HCT116 (cell line): ENCODE data around the gene INTS2. TPM values are rescaled to one million over a fixed set of nuclear protein-coding genes. Genes with fewer than 3 reads are reported as not detected.
A peak's percentile ranks its signal among the peaks of the same experiment; 100 is the strongest.

Experiments
- ATAC-seq: fragments of 200-7000 bp; cut with Tn5 transposase; 2 replicates; pipeline ENCODE4 v1.9.1; 2020; ENCODE audit warnings: mild to moderate bottlenecking, moderate library complexity
- BruUV-seq: library from RNA; stranded (reverse); fragments of 400-500 nt; replicated peaks from 2 replicates; lab custom pipeline; 2021; lab: Mats Ljungman, UMichigan
- CTCF ChIA-PET: fragments of 300-600 bp; sonication (Branson Sonifier 250); formaldehyde crosslinking; loops from one replicate; lab custom pipeline; 2021; ENCODE audit warnings: antibody characterized with exemption; lab: Charles Lee
- POLR2A ChIA-PET: fragments of 300-600, 350-600 bp; sonication (Branson Sonifier 250); formaldehyde crosslinking; loops from one replicate; lab custom pipeline; 2021; ENCODE audit warnings: antibody characterized with exemption; lab: Charles Lee
- RAD21 ChIA-PET, 2 experiments: fragments of 300-600 bp; sonication (Branson Sonifier 250); formaldehyde crosslinking; loops; one replicate each; lab custom pipeline; 2023; ENCODE audit warnings: low total read pairs in 2 of 2; ENCODE audit not compliant: uncharacterized antibody in 2 of 2, unreplicated experiment in 2 of 2, low non-redundant PET in 1 of 2; lab: Charles Lee
- DNase-seq: peaks from one replicate; pipeline ENCODE4 v3.0.0-alpha.2; 2010; ENCODE audit warnings: low read depth, low spot score
- H2AFZ ChIP-seq: fragments of 200-600 bp; shearing (Covaris generic), sonication (generic); 2 replicates; pipeline ENCODE4 v1.6.1; 2017; ENCODE audit warnings: low read depth, mixed run types, mixed read lengths, antibody characterized with exemption, low read length; ENCODE audit not compliant: poor library complexity, severe bottlenecking
- H3K27ac ChIP-seq: 2 replicates; pipeline ENCODE4 v1.5.1; 2012; ENCODE audit warnings: low read depth, low read length
- H3K27me3 ChIP-seq: fragments of 200-600 bp; sonication (generic); 2 replicates; pipeline ENCODE4 v1.6.1; 2016; ENCODE audit warnings: mixed run types, low read length, mixed read lengths; ENCODE audit not compliant: insufficient read depth
- H3K36me3 ChIP-seq, 2 experiments: fragments of 200-500 bp in 1 of 2; fragments of 200-600 bp in 1 of 2; sonication (Bioruptor generic) in 1 of 2; sonication (generic) in 1 of 2; 2 replicates each; pipeline versions ENCODE4 v1.5.1 to v1.6.1; 2014 to 2016; ENCODE audit warnings: low read length in 2 of 2, inconsistent platforms in 1 of 2, mixed read lengths in 1 of 2, mixed run types in 1 of 2; ENCODE audit not compliant: insufficient read depth in 2 of 2, control insufficient read depth in 1 of 2
- H3K4me1 ChIP-seq, 2 experiments: fragments of 200-600 bp in 1 of 2; sonication (generic) in 1 of 2; 2 replicates each; pipeline versions ENCODE4 v1.5.1 to v1.6.1; 2012 to 2017; ENCODE audit warnings: low read length in 2 of 2, inconsistent platforms in 1 of 2, mild to moderate bottlenecking in 1 of 2, mixed read lengths in 1 of 2, mixed run types in 1 of 2, moderate library complexity in 1 of 2; ENCODE audit not compliant: insufficient read depth in 2 of 2, control insufficient read depth in 1 of 2
- H3K4me2 ChIP-seq: fragments of 200-600 bp; sonication (generic); 2 replicates; pipeline ENCODE4 v1.6.1; 2017; ENCODE audit warnings: mixed run types, low read length, mixed read lengths
- H3K4me3 ChIP-seq, 2 experiments: fragments of 200-600 bp in 1 of 2; sonication (generic) in 1 of 2; replicated peaks in 1 of 2; 2 replicates each; pipeline ENCODE4 v1.5.1; 2011 to 2016; ENCODE audit warnings: low read length in 2 of 2, control low read depth in 1 of 2, low read depth in 1 of 2, mild to moderate bottlenecking in 1 of 2, mixed read lengths in 1 of 2, mixed run types in 1 of 2
- H3K79me2 ChIP-seq: fragments of 200-600 bp; sonication (generic); 2 replicates; pipeline ENCODE4 v1.6.1; 2017; ENCODE audit warnings: mild to moderate bottlenecking, mixed run types, low read length, moderate library complexity, mixed read lengths; ENCODE audit not compliant: insufficient read depth
- H3K9ac ChIP-seq: fragments of 200-600 bp; sonication (generic); 2 replicates; pipeline ENCODE4 v1.6.1; 2016; ENCODE audit warnings: low read length, mixed read lengths
- H3K9me2 ChIP-seq: fragments of 200-600 bp; sonication (generic), shearing (Covaris generic); 2 replicates; pipeline ENCODE4 v1.6.1; 2017; ENCODE audit warnings: mixed run types, mild to moderate bottlenecking, moderate library complexity; ENCODE audit not compliant: insufficient read depth
- H3K9me3 ChIP-seq, 2 experiments: fragments of 200-500 bp in 1 of 2; fragments of 200-600 bp in 1 of 2; sonication (Bioruptor generic) in 1 of 2; sonication (generic) in 1 of 2; 2 replicates each; pipeline ENCODE4 v1.6.1; 2014 to 2017; ENCODE audit warnings: low read length in 2 of 2, mixed read lengths in 2 of 2, inconsistent platforms in 1 of 2, low read depth in 1 of 2, mild to moderate bottlenecking in 1 of 2, mixed run types in 1 of 2, moderate library complexity in 1 of 2; ENCODE audit not compliant: control insufficient read depth in 1 of 2, insufficient read depth in 1 of 2
- H4K20me1 ChIP-seq: fragments of 200-600 bp; sonication (generic), shearing (Covaris generic); 2 replicates; pipeline ENCODE4 v1.6.1; 2017; ENCODE audit warnings: mixed run types, mild to moderate bottlenecking, moderate library complexity; ENCODE audit not compliant: insufficient read depth
- CEBPB ChIP-seq: IDR thresholded peaks from 2 replicates; pipeline ENCODE4 v1.6.1; 2012; ENCODE audit warnings: low read depth
- EGR1 ChIP-seq: IDR thresholded peaks from 2 replicates; pipeline ENCODE4 v1.6.1; 2012; ENCODE audit warnings: low read depth
- EZH2phosphoT487 ChIP-seq: fragments of 200-600 bp; IDR thresholded peaks from 2 replicates; pipeline ENCODE4 v1.6.1; 2018; ENCODE audit warnings: antibody characterized with exemption, borderline replicate concordance
- FOSL1 ChIP-seq: IDR thresholded peaks from 2 replicates; pipeline ENCODE4 v1.6.1; 2012; ENCODE audit warnings: low read depth
- POLR2AphosphoS5 ChIP-seq: IDR thresholded peaks from 2 replicates; pipeline ENCODE4 v1.6.1; 2011; ENCODE audit warnings: mild to moderate bottlenecking, low read depth, low read length, moderate library complexity
- RAD21 ChIP-seq: IDR thresholded peaks from 2 replicates; pipeline ENCODE4 v1.6.1; 2012; ENCODE audit warnings: low read depth, mild to moderate bottlenecking
- SIN3A ChIP-seq: IDR thresholded peaks from 2 replicates; pipeline ENCODE4 v1.6.1; 2012; ENCODE audit warnings: low read depth
- SRF ChIP-seq: IDR thresholded peaks from 2 replicates; pipeline ENCODE4 v1.6.1; 2012; ENCODE audit warnings: low read depth
- TCF7L2 ChIP-seq: IDR thresholded peaks from 2 replicates; pipeline ENCODE4 v1.7.0; 2011; ENCODE audit warnings: borderline replicate concordance, inconsistent platforms; ENCODE audit not compliant: insufficient read depth, insufficient read length; ENCODE audit errors: extremely low read depth
- YY1 ChIP-seq: IDR thresholded peaks from 2 replicates; pipeline ENCODE4 v1.6.1; 2011; ENCODE audit warnings: low read length, low read depth, moderate library complexity, mild to moderate bottlenecking; ENCODE audit not compliant: insufficient replicate concordance; ENCODE audit errors: extremely low read depth
- ZNF274 ChIP-seq: fragments of 200-500 bp; sonication (Bioruptor generic); IDR thresholded peaks from 2 replicates; pipeline ENCODE4 v1.6.1; 2014; ENCODE audit warnings: mild to moderate bottlenecking, low read depth, low read length, inconsistent platforms
- intact Hi-C: fragments of 100-400 bp; cut with micrococcal nuclease; formaldehyde crosslinking; loops from 2 replicates; pipeline ENCODE4 v1.10.0; 2022
- total RNA-seq: library from RNA; stranded (reverse); gene quantifications from one replicate; pipeline ENCODE4 v1.2.1, GENCODE V29; 2021; ENCODE audit not compliant: unreplicated experiment
- TF ChIP-seq, protein P1 (sequence below): IDR thresholded peaks from 2 replicates; pipeline ENCODE4 v1.6.1; 2012
- TF ChIP-seq, protein P2 (sequence below): IDR thresholded peaks from 2 replicates; pipeline ENCODE4 v1.6.1; 2011; ENCODE audit warnings: mild to moderate bottlenecking, low read length, moderate library complexity; ENCODE audit not compliant: insufficient replicate concordance; ENCODE audit errors: extremely low read depth
- TF ChIP-seq, protein P3 (sequence below), 3 experiments: fragments of 200-600 bp in 1 of 3; sonication (generic) in 1 of 3; IDR thresholded peaks in 2 of 3; conservative IDR thresholded peaks in 1 of 3; 2 replicates each; pipeline ENCODE4 v1.5.1; 2012 to 2017; ENCODE audit warnings: low read depth in 2 of 3, low read length in 2 of 3, antibody characterized with exemption in 1 of 3, borderline replicate concordance in 1 of 3, control low read depth in 1 of 3, mild to moderate bottlenecking in 1 of 3, mixed read lengths in 1 of 3, mixed run types in 1 of 3, moderate library complexity in 1 of 3; ENCODE audit not compliant: insufficient read depth in 1 of 3

The INTS2 gene
- total RNA-seq, 1 experiment from 2014 or later, result 40.5 TPM

DNA sequence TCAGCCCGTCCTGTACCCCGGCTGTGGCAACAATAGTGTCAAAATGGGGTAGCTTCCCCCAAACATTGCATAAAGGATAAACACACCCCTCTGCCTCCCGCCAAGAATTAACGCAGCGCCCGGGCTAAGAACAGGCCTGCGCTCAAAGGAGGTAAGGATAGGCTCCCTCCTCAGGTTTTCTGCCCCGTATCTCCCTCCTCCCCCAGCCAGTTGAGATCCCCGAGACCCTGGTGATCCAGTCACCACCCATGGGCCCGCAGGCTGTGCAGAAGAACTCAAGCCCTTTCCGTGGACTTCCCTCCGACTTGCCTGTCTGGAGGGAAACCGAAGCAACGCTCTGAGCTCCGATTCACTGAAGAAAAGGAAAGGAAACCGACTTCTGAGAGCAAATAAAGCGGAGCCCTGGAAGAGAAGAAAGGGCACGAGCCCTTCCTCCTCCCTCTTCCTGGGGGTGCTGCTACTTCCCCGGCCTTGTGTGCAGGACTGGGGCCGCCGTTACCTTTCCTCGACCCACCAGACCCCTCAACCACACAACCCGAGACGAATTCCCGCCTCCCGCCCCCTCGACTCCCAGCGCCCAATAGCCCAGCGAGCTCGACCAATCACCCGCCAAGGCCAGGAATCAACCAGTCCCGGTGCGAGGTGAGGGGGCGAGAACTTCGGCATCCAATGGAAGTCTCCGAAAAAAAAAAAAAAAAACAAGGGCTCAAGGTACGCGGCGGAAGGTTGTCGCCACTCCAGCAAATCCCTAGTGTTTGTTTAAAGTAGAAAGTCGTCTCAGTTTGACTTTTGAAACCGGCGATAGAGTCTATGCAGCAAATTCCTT is 64.6 kb downstream of the INTS2 start, which contains the start of gene BRIP1 (continued):
- TF ChIP-seq, protein P1, sequence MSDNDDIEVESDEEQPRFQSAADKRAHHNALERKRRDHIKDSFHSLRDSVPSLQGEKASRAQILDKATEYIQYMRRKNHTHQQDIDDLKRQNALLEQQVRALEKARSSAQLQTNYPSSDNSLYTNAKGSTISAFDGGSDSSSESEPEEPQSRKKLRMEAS, result peak; percentile 39; the same call in 1 of the 2 replicates
- TF ChIP-seq, protein P2, sequence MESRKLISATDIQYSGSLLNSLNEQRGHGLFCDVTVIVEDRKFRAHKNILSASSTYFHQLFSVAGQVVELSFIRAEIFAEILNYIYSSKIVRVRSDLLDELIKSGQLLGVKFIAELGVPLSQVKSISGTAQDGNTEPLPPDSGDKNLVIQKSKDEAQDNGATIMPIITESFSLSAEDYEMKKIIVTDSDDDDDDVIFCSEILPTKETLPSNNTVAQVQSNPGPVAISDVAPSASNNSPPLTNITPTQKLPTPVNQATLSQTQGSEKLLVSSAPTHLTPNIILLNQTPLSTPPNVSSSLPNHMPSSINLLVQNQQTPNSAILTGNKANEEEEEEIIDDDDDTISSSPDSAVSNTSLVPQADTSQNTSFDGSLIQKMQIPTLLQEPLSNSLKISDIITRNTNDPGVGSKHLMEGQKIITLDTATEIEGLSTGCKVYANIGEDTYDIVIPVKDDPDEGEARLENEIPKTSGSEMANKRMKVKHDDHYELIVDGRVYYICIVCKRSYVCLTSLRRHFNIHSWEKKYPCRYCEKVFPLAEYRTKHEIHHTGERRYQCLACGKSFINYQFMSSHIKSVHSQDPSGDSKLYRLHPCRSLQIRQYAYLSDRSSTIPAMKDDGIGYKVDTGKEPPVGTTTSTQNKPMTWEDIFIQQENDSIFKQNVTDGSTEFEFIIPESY, result no peak
- TF ChIP-seq EZH2phosphoT487 (no peak), TCF7L2 (peak; percentile 22), POLR2AphosphoS5 (peak; percentile 76), ZNF274 (no peak), SIN3A (peak; percentile 54; the same call in 1 of the 2 replicates), FOSL1 (no peak)

DNA sequence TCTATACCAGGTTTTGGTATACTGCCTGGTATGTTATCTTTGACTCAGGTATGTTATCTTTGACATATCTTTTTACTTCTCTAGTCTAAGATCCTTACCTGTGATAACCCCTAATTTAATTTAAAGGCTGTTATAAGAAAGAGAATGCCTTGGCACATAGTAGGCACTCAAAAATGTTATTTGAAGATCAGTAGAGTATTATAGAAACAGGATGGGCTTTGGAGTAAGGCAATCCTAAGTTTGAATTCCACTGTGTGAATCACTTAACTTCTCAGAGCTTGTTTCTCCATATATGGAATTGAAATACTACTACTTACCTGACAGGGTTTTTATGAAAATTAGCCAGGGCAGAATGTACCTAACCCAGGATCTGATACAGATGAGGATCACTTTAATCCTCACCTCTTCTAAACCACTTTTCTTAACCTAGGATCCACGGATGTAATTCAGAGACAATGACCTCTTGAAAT is 65.6 kb downstream of the INTS2 start:
- CTCF ChIA-PET, result interaction anchor here (1.3 to 3.0 kb wide), 3 partner anchors 18 to 247 kb away, joined by 3 to 11 read pairs (median 4); no protein-coding TSS in a partner anchor
- H3K9me2 ChIP-seq, result no peaks in the 10 kb centered on the region
- DNase-seq, result no peak

More for the DNA sequence above, 65.6 kb downstream of the INTS2 start:
- Histone ChIP-seq H3K79me2 (peaks cover 23% of the 10 kb centered on the region), H3K9ac (peak overlapping the region; percentile 91), H2AFZ (no peak overlapping the region), H3K4me1 (peaks cover 13 to 20% of the 10 kb centered on the region in 2 experiments; a peak in 3 of 4 replicates), H3K36me3 (peaks cover 6 to 10% of the 10 kb centered on the region in 2 experiments; a peak in 3 of 4 replicates), H3K9me3 (no peaks in the 10 kb centered on the region), H3K27me3 (no peaks in the 10 kb centered on the region), H4K20me1 (no peaks in the 10 kb centered on the region), H3K4me2 (peak overlapping the region; percentile 76), H3K4me3 (peak overlapping the region; percentile 82 to 83), H3K27ac (peak overlapping the region; percentile 59; the same call in 1 of the 2 replicates)
- ATAC-seq, result no peak
- TF ChIP-seq, protein P1, result no peak
- TF ChIP-seq, protein P3, sequence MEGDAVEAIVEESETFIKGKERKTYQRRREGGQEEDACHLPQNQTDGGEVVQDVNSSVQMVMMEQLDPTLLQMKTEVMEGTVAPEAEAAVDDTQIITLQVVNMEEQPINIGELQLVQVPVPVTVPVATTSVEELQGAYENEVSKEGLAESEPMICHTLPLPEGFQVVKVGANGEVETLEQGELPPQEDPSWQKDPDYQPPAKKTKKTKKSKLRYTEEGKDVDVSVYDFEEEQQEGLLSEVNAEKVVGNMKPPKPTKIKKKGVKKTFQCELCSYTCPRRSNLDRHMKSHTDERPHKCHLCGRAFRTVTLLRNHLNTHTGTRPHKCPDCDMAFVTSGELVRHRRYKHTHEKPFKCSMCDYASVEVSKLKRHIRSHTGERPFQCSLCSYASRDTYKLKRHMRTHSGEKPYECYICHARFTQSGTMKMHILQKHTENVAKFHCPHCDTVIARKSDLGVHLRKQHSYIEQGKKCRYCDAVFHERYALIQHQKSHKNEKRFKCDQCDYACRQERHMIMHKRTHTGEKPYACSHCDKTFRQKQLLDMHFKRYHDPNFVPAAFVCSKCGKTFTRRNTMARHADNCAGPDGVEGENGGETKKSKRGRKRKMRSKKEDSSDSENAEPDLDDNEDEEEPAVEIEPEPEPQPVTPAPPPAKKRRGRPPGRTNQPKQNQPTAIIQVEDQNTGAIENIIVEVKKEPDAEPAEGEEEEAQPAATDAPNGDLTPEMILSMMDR (IDR thresholded peaks at IDR 0.05 in 2 of 3, conservative IDR thresholded peaks at IDR 0.05 in 1 of 3; ENCODE audit: borderline replicate concordance in 1 of 3, insufficient read depth in 1 of 3, low read depth in 2 of 3, low read length in 2 of 3), result no peak
- TF ChIP-seq CEBPB (no peak), SRF (peak; percentile 50; the same call in 1 of the 2 replicates), RAD21 (no peak), EZH2phosphoT487 (no peak), YY1 (no peak), EGR1 (no peak)
- POLR2A ChIA-PET, result interaction anchor here (1.2 to 1.6 kb wide), 2 partner anchors 18 to 204 kb away, joined by 3 read pairs; no protein-coding TSS in a partner anchor
- intact Hi-C loops, result loop anchor here (2.0 kb wide), 1 partner anchor 205 kb away; no protein-coding TSS in a partner anchor
- RAD21 ChIA-PET, result no interaction called here
- BruUV-seq, result no TSS peak
